ENCODE data around the gene SGIP1.

- TF ChIP-seq POLR2A (IDR thresholded peaks at IDR 0.05; ENCODE audit: low read depth, low read length) (no peak), POLR2AphosphoS5 (IDR thresholded peaks at IDR 0.05; ENCODE audit: low read depth, low read length) (no peak)
These were observed 8.9 kb upstream of the SGIP1 start for GRCh38 chr1:66525086-66525485.
